Measurements from ENCODE around the gene CDK7.
"Not testable (repeated sequence)": the region's sequence is repeated elsewhere in the genome, so short reads cannot be mapped to it uniquely, and the experiment has no call there.

Gene CDK7

DNA sequence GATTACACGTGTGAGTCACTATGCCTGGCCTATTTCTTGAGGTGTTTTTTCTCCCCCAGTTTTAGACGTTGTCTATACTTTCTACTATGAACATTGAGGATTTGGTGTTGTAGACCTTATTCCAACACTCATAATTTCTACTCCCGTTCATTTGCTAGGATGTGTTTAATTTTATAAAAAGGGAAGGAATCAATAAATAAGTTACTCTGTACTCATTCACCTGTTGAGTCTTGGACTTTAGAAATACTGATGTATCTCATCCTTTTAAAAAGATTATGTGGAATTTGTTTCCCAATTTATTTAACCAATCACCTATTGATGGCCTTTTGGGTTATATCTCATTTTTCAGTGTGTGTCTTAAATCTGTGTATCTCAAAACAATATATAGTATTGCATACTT is 3.2 kb downstream of the CDK7 start:
- DNase-seq (ENCODE audit: low spot score) = no peak

GRCh38 chr5:69238760-69239251 is 4.1 kb downstream of the CDK7 start:
- DNase-seq (ENCODE audit: low spot score) = no peak

DNA sequence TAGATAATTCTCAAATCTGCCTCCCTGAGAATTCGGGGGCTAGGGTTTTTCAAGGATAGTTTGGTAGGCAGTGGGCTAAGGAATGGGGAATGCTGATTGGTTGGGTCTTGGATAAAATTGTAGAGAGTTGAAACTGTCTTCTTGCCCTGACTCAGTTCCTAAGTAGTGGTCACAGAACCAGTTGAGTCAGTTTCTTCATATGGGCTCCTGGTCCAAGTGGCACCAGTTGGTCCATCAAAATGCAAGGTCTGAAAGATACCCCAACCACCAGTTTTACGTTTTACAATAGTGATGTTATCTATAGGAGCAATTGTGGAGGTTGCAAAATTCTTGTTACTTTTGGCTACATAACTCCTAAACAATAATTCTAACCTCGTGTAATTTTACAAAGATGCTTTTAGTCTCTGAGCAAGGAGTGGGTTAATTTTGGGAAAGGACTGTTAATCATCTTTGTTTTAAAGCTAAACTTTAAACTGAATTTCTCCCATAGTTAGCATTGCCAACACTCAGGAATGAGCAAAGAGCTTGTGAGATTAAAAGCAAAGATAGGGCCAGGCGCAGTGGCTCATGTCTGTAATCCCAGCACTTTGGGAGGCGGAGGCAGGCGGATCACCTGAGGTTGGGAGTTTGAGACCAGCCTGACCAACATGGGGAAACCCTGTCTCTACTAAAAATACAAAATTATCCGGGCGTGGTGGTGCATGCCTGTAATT is 7.7 kb downstream of the CDK7 start:
- DNase-seq (ENCODE audit: low spot score) = no peak

DNA sequence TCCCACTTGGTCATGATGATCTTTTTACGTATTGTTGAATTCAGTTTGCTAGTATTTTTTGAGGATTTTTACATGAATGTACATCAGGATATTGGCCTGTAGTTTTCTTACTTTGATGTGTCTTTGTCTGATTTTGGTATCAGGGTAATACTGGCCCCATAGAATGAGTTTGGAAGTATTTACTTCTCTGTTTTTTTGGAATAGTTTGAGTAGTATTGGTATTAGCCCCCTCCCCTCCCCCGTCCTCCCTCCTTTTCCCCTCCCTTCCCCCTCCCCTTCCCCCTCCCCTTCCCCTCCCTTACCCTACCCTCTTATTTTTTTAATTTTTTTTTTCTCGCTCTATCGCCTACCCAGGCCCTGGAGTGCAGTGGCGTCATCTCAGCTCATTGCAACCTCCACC is 10.3 kb downstream of the CDK7 start:
- DNase-seq (ENCODE audit: low spot score) = no peak

GRCh38 chr5:69248019-69248418 is 13.3 kb downstream of the CDK7 start:
- DNase-seq (ENCODE audit: low spot score) = no peak

GRCh38 chr5:69250593-69250992 is 15.9 kb downstream of the CDK7 start:
- DNase-seq (ENCODE audit: low spot score) = no peak

- DNase-seq (ENCODE audit: low spot score) = no peak
These were observed 17.8 kb downstream of the CDK7 start for GRCh38 chr5:69252437-69252836.

- DNase-seq (ENCODE audit: low spot score) = not testable (repeated sequence)
These were observed 21.3 kb downstream of the CDK7 start for GRCh38 chr5:69255940-69256339.

DNA sequence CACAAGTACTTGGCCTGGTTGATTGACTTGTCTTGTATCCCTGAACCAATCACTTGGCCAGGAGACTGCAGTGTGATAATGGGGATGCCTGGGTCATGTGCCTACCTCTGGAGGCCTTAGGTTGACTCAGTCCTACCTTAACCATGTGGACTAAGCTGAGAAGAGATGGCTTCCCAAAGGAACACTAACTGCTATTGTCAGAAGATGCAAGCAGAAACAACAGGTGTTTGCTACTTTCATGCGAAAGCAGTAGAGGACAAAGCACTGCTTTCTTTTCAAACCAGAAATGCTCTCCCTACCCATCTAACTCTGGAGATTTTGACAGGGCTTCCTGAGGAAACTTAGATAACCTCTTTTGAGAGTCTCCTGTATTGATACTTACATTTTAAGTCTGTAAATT is 22.9 kb downstream of the CDK7 start:
- DNase-seq (ENCODE audit: low spot score) = no peak

DNA sequence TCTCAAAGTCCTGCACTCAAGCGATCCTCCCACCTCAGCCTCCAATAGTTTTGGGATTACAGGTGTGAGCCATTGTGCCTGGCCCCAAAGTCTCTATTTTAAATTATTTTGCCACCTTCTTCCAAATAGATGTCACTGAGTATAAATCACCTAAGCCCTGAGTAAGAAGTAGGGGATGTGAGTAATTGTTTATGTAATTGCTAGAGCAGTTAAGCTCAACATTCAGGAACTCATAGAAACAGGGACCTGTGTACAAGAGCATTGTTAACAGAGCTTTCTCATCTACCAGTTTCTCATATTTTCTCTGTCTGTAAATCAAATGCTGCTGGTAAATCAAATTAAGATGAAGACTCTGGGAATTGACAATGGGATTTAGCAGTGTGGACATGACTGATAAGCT is 26.3 kb downstream of the CDK7 start:
- no peak for DNase-seq (ENCODE audit: low spot score)

GRCh38 chr5:69265931-69266330 is 31.2 kb downstream of the CDK7 start:
- peak; percentile 36 for DNase-seq (ENCODE audit: low spot score)

- DNase-seq (ENCODE audit: low spot score) = no peak
These were observed 34.2 kb downstream of the CDK7 start for GRCh38 chr5:69268899-69269298.

DNA sequence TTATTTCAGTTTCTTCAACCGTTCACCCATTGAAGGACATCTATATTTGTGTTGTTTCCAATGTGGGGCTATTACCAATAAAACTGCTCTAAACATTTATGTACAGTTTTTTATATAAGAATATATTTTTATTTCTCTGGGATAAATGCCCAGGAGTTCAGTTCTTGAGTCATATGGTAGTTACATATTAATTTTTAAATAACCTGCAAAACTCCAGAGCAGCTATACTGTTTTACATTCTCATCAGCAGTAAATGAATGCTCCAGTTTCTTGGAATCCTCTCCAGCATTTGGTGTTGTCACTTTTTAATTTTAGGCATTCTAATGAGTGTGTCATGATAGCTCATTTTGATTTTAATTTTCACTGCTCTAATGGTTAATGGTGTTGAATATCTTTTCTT is 36.2 kb downstream of the CDK7 start:
- DNase-seq (ENCODE audit: low spot score) = no peak

GRCh38 chr5:69271376-69271775 is 36.7 kb downstream of the CDK7 start:
- DNase-seq (ENCODE audit: low spot score) = no peak

GRCh38 chr5:69275563-69275962 is 40.9 kb downstream of the CDK7 start:
- no peak for DNase-seq (ENCODE audit: low spot score)

DNA sequence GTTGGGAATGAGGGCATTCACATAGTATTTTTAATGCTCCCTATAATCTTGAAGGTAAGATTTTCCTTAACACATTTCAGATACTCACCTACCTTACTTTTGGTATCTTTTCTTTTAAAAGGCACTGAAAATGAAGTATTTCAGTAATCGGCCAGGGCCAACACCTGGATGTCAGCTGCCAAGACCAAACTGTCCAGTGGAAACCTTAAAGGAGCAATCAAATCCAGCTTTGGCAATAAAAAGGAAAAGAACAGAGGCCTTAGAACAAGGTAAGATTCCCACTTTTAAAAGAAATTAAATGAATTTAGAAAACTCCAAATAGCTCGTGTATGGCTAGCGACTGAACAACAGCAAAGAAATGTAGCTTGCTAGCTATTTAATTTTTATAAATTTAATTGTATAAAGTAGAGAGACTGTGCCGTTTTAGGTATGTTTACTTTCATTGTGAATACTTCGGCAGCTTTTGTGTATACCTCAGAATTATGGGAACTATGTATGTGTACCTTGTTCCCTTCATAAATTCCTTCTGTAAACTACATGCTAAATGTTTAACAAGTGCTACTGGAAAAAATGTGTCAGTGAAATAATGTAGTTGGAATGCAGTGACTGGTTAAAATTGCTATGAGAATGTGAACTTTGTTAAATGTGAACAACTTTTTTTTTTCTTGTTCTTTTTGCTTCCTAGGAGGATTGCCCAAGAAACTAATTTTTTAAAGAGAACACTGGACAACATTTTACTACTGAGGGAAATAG is 41.9 kb downstream of the CDK7 start:
- no peak for DNase-seq (ENCODE audit: low spot score)

GRCh38 chr5:69279517-69279916 is 44.8 kb downstream of the CDK7 start:
- no peak for DNase-seq (ENCODE audit: low spot score)

DNA sequence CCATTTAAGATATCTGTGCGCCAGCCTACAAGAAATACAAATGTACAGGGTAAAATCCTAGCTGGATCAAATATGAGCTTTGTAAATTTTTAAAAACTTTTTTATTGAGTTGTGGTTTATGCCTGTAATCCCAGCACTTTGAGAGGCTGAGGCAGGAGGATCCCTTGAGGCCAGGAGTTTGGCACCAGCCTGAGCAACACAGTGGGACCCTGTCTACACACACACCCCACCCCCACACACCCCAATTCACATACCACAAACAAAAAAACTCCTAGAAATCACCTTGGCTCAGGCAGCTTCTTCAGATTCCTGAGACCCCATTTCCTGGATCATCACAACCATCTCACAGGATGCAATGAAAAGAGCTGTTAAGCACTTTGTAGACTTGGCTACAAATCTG is 46.4 kb downstream of the CDK7 start:
- no peak for DNase-seq (ENCODE audit: low spot score)

DNA sequence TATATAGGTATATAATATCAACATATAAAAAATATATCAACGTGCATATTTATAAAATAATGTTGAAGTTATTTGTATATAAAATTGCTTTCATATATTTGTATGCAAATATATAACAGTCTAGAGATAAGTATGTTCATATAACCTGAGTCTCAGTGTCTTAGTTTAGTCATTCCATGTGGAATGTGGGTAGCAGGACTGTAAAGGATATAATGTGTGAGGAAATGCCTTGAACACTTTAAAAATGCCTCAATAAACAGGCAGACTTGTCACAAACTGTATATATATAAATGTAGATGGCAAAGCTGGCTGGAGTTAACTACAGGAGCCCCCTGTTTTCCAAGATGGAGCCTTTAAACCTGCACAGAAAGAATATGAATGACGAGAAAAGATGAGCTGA is 49.5 kb downstream of the CDK7 start:
- DNase-seq (ENCODE audit: low spot score) = no peak

DNA sequence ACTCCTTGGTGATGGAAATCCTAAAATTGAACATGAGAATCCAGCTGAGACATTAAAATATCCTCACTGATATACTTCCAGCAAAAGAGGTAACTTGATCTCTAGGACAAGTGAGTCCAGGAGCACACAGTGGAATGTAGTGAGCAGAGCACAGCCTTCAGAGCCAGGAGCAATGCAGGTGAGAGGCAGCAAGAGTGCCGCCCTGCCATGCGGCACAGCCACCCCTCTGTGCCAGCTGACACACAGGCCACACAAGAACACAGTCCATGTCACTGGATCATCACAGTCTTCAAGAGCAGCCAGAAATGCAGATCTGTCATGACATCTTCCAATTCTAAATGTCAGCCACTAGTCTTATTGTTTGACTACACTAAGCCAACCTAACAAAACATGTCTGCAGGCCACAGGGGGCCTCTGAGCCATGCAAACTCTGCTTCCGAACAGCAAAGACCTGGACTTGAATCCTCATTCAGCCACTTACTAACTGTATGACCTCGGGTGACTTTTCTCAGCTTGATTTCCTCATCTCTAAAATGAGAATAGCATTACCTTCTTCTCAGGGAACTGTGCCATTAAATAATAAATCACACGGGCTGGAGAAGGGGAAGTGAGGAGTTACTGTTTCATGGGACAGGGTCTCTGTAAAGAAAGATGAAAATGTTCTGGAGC is 50.9 kb downstream of the CDK7 start:
- DNase-seq (ENCODE audit: low spot score) = no peak

DNA sequence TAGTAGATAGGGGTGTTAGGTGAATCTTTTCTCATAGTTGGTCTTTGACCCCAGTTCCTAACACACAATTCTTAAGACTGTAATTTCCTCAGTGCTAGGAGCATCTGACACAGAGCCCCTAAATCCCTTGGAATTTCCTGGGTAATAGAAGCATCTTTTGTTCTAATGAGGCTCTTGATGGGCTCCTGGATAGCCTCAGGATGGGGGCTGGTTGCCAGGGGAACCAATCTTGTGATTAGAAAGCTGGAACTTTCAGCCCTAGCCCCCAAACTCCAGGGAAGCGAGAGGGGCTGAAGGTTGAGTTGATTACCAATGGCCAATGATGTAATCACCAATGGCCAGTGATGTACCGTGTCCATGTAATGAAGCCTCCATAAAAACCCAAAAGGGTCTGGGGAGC is 53.4 kb downstream of the CDK7 start:
- no peak for DNase-seq (ENCODE audit: low spot score)

GRCh38 chr5:69288688-69289087 is 54.0 kb downstream of the CDK7 start:
- no peak for DNase-seq (ENCODE audit: low spot score)

GRCh38 chr5:69292306-69292705 is 57.6 kb downstream of the CDK7 start:
- no peak for DNase-seq (ENCODE audit: low spot score)

Data from cerebellar cortex (tissue), 1 donor.